ENCODE measurements around the gene GRIK2. TPM values are rescaled to one million over a fixed set of nuclear protein-coding genes. Genes with fewer than 3 reads are reported as not detected.

The GRIK2 gene
- total RNA-seq, 1 donor from 2014 or later, result 0.11 TPM

- Mint-ChIP-seq H3K27ac (no peak overlapping the region), H3K27me3 (no peaks in the 10 kb centered on the region), H3K4me3 (no peak overlapping the region), H3K4me1 (no peaks in the 10 kb centered on the region), H3K36me3 (ENCODE audit: low read depth) (no peaks in the 10 kb centered on the region), H3K9me3 (peaks cover 2% of the 10 kb centered on the region)
- DNase-seq (no peak), ATAC-seq (ENCODE audit: low read depth) (no peak)
- TF ChIP-seq CTCF (IDR thresholded peaks at IDR 0.05), result no peak
- ChIA-PET CTCF (no interaction called here), POLR2A (no interaction called here)
- intact Hi-C loops (cut with micrococcal nuclease), result no loop called here
These were observed 128.7 kb downstream of the GRIK2 start for GRCh38 chr6:101522254-101522653.

- CTCF ChIA-PET, result no interaction called here
- DNase-seq (no peak), ATAC-seq (ENCODE audit: low read depth) (no peak)
- intact Hi-C loops (cut with micrococcal nuclease), result no loop called here
- TF ChIP-seq CTCF (IDR thresholded peaks at IDR 0.05), result no peak
- H3K36me3 Mint-ChIP-seq (ENCODE audit: low read depth), result no peaks in the 10 kb centered on the region
- H3K27ac Mint-ChIP-seq, result no peak overlapping the region
- H3K4me3 Mint-ChIP-seq, result no peak overlapping the region
- H3K4me1 Mint-ChIP-seq, result no peaks in the 10 kb centered on the region
- H3K27me3 Mint-ChIP-seq, result no peaks in the 10 kb centered on the region
- peaks cover 2% of the 10 kb centered on the region for H3K9me3 Mint-ChIP-seq
- POLR2A ChIA-PET, result no interaction called here
These were observed 134.0 kb downstream of the GRIK2 start for GRCh38 chr6:101527467-101527866.

- no peak overlapping the region for H3K27ac Mint-ChIP-seq
- ATAC-seq (ENCODE audit: low read depth) (no peak), DNase-seq (no peak)
- no peaks in the 10 kb centered on the region for H3K36me3 Mint-ChIP-seq (ENCODE audit: low read depth)
- ChIA-PET CTCF (no interaction called here), POLR2A (no interaction called here)
- H3K9me3 Mint-ChIP-seq, result no peaks in the 10 kb centered on the region
- H3K27me3 Mint-ChIP-seq, result no peaks in the 10 kb centered on the region
- TF ChIP-seq CTCF (IDR thresholded peaks at IDR 0.05), result no peak
- intact Hi-C loops (cut with micrococcal nuclease), result no loop called here
- no peak overlapping the region for H3K4me3 Mint-ChIP-seq
- H3K4me1 Mint-ChIP-seq, result no peaks in the 10 kb centered on the region
These were observed 135.3 kb downstream of the GRIK2 start for GRCh38 chr6:101528801-101529200.

GRCh38 chr6:101531538-101531937, 138.0 kb downstream of the GRIK2 start:
- ATAC-seq (ENCODE audit: low read depth), result no peak
- H3K4me1 Mint-ChIP-seq, result no peaks in the 10 kb centered on the region
- ChIA-PET POLR2A (no interaction called here), CTCF (no interaction called here)
- no peaks in the 10 kb centered on the region for H3K9me3 Mint-ChIP-seq
- no peak overlapping the region for H3K4me3 Mint-ChIP-seq
- H3K27me3 Mint-ChIP-seq, result no peaks in the 10 kb centered on the region
- H3K27ac Mint-ChIP-seq, result no peak overlapping the region
- H3K36me3 Mint-ChIP-seq (ENCODE audit: low read depth), result no peaks in the 10 kb centered on the region
- no peak for TF ChIP-seq CTCF (IDR thresholded peaks at IDR 0.05)
- intact Hi-C loops (cut with micrococcal nuclease), result no loop called here
- no peak for DNase-seq

GRCh38 chr6:101534386-101534785, 140.9 kb downstream of the GRIK2 start:
- ChIA-PET CTCF (no interaction called here), POLR2A (no interaction called here)
- no peak overlapping the region for H3K27ac Mint-ChIP-seq
- TF ChIP-seq CTCF (IDR thresholded peaks at IDR 0.05), result no peak
- no peaks in the 10 kb centered on the region for H3K36me3 Mint-ChIP-seq (ENCODE audit: low read depth)
- no peak for ATAC-seq (ENCODE audit: low read depth)
- H3K27me3 Mint-ChIP-seq, result no peaks in the 10 kb centered on the region
- H3K4me3 Mint-ChIP-seq, result no peak overlapping the region
- H3K9me3 Mint-ChIP-seq, result no peaks in the 10 kb centered on the region
- no peak for DNase-seq
- H3K4me1 Mint-ChIP-seq, result no peaks in the 10 kb centered on the region
- intact Hi-C loops (cut with micrococcal nuclease), result no loop called here
